Measurements from ENCODE around the gene GPR161.

GRCh38 chr1:168159251-168159650 is 22.5 kb upstream of the GPR161 start:
- TF ChIP-seq FOXK2 (IDR thresholded peaks at IDR 0.05): no peak
- no peak for TF ChIP-seq PKNOX1 (IDR thresholded peaks at IDR 0.05)
- TF ChIP-seq BHLHE40 (IDR thresholded peaks at IDR 0.05; ENCODE audit: borderline replicate concordance): no peak
- no peak for TF ChIP-seq SP1 (IDR thresholded peaks at IDR 0.05)
- TF ChIP-seq SUZ12 (IDR thresholded peaks at IDR 0.05): no peak
- no peak for TF ChIP-seq HDGF (IDR thresholded peaks at IDR 0.05; ENCODE audit: borderline replicate concordance)
- TF ChIP-seq FOXA1 (IDR thresholded peaks at IDR 0.05): no peak
- TF ChIP-seq FOXM1 (IDR thresholded peaks at IDR 0.05; ENCODE audit: borderline replicate concordance): no peak
- TF ChIP-seq L3MBTL2 (conservative IDR thresholded peaks at IDR 0.05): no peak
- TF ChIP-seq ELF4 (IDR thresholded peaks at IDR 0.05): no peak

All from HEK293T (cell line).